Measurements from ENCODE around the gene ZNF584. TPM values are rescaled to one million over a fixed set of nuclear protein-coding genes. Genes with fewer than 3 reads are reported as not detected.

ZNF584 gene
- total RNA-seq, 2 donors from 2014 or later, result 10.8 to 19.4 TPM

- intact Hi-C loops (cut with DNase I), result no loop called here
- H3K9me3 ChIP-seq, result no peaks in the 10 kb centered on the region
- H3K27ac ChIP-seq, result peak within 1 kb of the TSS; percentile 92 to 94
- DNase-seq (ENCODE audit: low spot score), result peak; percentile 95
- peak within 1 kb of the TSS; percentile 53 to 67 for H3K4me3 ChIP-seq
- peak; percentile 98 for TF ChIP-seq POLR2AphosphoS5 (IDR thresholded peaks at IDR 0.05)
- peak; percentile 36 for TF ChIP-seq POLR2A (IDR thresholded peaks at IDR 0.05)
- peak in 2 of 4 experiments; percentile 7 to 12 for TF ChIP-seq CTCF (IDR thresholded peaks at IDR 0.05)
- H3K4me1 ChIP-seq (replicated peaks), result peaks cover 10% of the 10 kb centered on the region
- no peaks in the 10 kb centered on the region for H3K36me3 ChIP-seq
- H3K27me3 ChIP-seq (replicated peaks; ENCODE audit: insufficient read depth), result no peaks in the 10 kb centered on the region
- WGBS, result under 1% methylated on average over 58 of the region's 64 CpGs
Observed at GRCh38 chr19:58386576-58387337, 21.7 kb upstream of the ZNF584 start, which contains the start of gene RPS5. TSS of gene RPS5 (plus strand) at chr19:58387269. CDS start at chr19:58388138, 869 bp downstream.

GRCh38 chr19:58387338-58388174, 20.9 kb upstream of the ZNF584 start:
- H3K4me1 ChIP-seq (replicated peaks), result peaks cover 7% of the 10 kb centered on the region
- TF ChIP-seq CTCF (IDR thresholded peaks at IDR 0.05) (no peak), POLR2AphosphoS5 (IDR thresholded peaks at IDR 0.05) (no peak), POLR2A (IDR thresholded peaks at IDR 0.05) (no peak)
- H3K9me3 ChIP-seq, result no peaks in the 10 kb centered on the region
- intact Hi-C loops (cut with DNase I), result no loop called here
- H3K36me3 ChIP-seq, result peaks cover 0 to under 1% of the 10 kb centered on the region in 2 donors
- H3K27me3 ChIP-seq (replicated peaks; ENCODE audit: insufficient read depth), result no peaks in the 10 kb centered on the region
- peak overlapping the region; percentile 53 to 67 for H3K4me3 ChIP-seq
- peak overlapping the region; percentile 92 to 94 for H3K27ac ChIP-seq
- WGBS, result 8% methylated on average over 39 of the region's 39 CpGs
- DNase-seq (ENCODE audit: low spot score), result no peak

GRCh38 chr19:58388175-58388526, 20.3 kb upstream of the ZNF584 start:
- no peaks in the 10 kb centered on the region for H3K27me3 ChIP-seq (replicated peaks; ENCODE audit: insufficient read depth)
- H3K9me3 ChIP-seq, result no peaks in the 10 kb centered on the region
- H3K4me3 ChIP-seq, result peak overlapping the region in 1 of 2 donors; percentile 67
- WGBS, result 84% methylated on average over 3 of the region's 3 CpGs
- TF ChIP-seq POLR2AphosphoS5 (IDR thresholded peaks at IDR 0.05), result no peak
- no peak for TF ChIP-seq CTCF (IDR thresholded peaks at IDR 0.05)
- no peak for TF ChIP-seq POLR2A (IDR thresholded peaks at IDR 0.05)
- no peak overlapping the region for H3K27ac ChIP-seq
- no peak for DNase-seq (ENCODE audit: low spot score)
- intact Hi-C loops (cut with DNase I), result no loop called here
- peaks cover 3 to 6% of the 10 kb centered on the region in 2 donors for H3K36me3 ChIP-seq
- peaks cover 7% of the 10 kb centered on the region for H3K4me1 ChIP-seq (replicated peaks)

- DNase-seq (ENCODE audit: low spot score), result no peak
- WGBS, result 91% methylated on average over 26 of the region's 26 CpGs
- Histone ChIP-seq H3K36me3 (peaks cover 12 to 22% of the 10 kb centered on the region in 2 donors), H3K4me3 (no peak overlapping the region), H3K27me3 (replicated peaks; ENCODE audit: insufficient read depth) (no peaks in the 10 kb centered on the region), H3K4me1 (replicated peaks) (no peaks in the 10 kb centered on the region), H3K9me3 (no peaks in the 10 kb centered on the region), H3K27ac (no peak overlapping the region)
- TF ChIP-seq POLR2AphosphoS5 (IDR thresholded peaks at IDR 0.05), result no peak
- intact Hi-C loops (cut with DNase I), result no loop called here
Observed at GRCh38 chr19:58392945-58393724, 15.3 kb upstream of the ZNF584 start.

- Histone ChIP-seq H3K36me3 (peaks cover 12 to 22% of the 10 kb centered on the region in 2 donors), H3K4me1 (replicated peaks) (no peaks in the 10 kb centered on the region), H3K27me3 (replicated peaks; ENCODE audit: insufficient read depth) (no peaks in the 10 kb centered on the region), H3K4me3 (no peak overlapping the region), H3K27ac (no peak overlapping the region), H3K9me3 (no peaks in the 10 kb centered on the region)
- no peak for DNase-seq (ENCODE audit: low spot score)
- intact Hi-C loops (cut with DNase I), result no loop called here
- 80% methylated on average over 4 of the region's 4 CpGs for WGBS
- TF ChIP-seq CTCF (IDR thresholded peaks at IDR 0.05), result no peak
- no peak for TF ChIP-seq POLR2AphosphoS5 (IDR thresholded peaks at IDR 0.05)
- no peak for TF ChIP-seq POLR2A (IDR thresholded peaks at IDR 0.05)
Observed at GRCh38 chr19:58393725-58394033, 14.8 kb upstream of the ZNF584 start.
